ENCODE results near the gene ZNF106.
A peak's percentile ranks its signal among the peaks of the same experiment; 100 is the strongest.

ZNF106 gene

GRCh38 chr15:42385206-42385979 lies 105.5 kb downstream of the ZNF106 start:
- Histone ChIP-seq H3K79me2 (ENCODE audit: insufficient read depth, low read length) (no peaks in the 10 kb centered on the region), H3K4me3 (ENCODE audit: insufficient read depth, low read length, poor library complexity, severe bottlenecking) (no peak overlapping the region), H3K9me2 (replicated peaks; ENCODE audit: insufficient read depth, low read length) (no peaks in the 10 kb centered on the region), H4K20me1 (ENCODE audit: low read depth, low read length) (no peaks in the 10 kb centered on the region), H3F3A (ENCODE audit: insufficient read depth) (no peaks in the 10 kb centered on the region), H3K9me3 (ENCODE audit: insufficient read depth, low read length) (no peaks in the 10 kb centered on the region), H3K9ac (ENCODE audit: low read length) (no peak overlapping the region), H3K27me3 (ENCODE audit: low read length) (no peaks in the 10 kb centered on the region), H3K36me3 (ENCODE audit: low read length) (no peaks in the 10 kb centered on the region), H3K4me2 (ENCODE audit: low read depth, low read length, poor library complexity, severe bottlenecking) (no peak overlapping the region), H2AFZ (ENCODE audit: low read depth, low read length, severe bottlenecking) (no peak overlapping the region), H3K27ac (ENCODE audit: low read depth, low read length) (no peak overlapping the region)
- TF ChIP-seq, protein P1, sequence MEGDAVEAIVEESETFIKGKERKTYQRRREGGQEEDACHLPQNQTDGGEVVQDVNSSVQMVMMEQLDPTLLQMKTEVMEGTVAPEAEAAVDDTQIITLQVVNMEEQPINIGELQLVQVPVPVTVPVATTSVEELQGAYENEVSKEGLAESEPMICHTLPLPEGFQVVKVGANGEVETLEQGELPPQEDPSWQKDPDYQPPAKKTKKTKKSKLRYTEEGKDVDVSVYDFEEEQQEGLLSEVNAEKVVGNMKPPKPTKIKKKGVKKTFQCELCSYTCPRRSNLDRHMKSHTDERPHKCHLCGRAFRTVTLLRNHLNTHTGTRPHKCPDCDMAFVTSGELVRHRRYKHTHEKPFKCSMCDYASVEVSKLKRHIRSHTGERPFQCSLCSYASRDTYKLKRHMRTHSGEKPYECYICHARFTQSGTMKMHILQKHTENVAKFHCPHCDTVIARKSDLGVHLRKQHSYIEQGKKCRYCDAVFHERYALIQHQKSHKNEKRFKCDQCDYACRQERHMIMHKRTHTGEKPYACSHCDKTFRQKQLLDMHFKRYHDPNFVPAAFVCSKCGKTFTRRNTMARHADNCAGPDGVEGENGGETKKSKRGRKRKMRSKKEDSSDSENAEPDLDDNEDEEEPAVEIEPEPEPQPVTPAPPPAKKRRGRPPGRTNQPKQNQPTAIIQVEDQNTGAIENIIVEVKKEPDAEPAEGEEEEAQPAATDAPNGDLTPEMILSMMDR (IDR thresholded peaks at IDR 0.05; ENCODE audit: insufficient read depth, low read length, poor library complexity, severe bottlenecking): peak; percentile 80
- no peak for TF ChIP-seq EZH2phosphoT487 (conservative IDR thresholded peaks at IDR 0.05; ENCODE audit: low read length)

GRCh38 chr15:42384597-42384996 lies 106.3 kb downstream of the ZNF106 start:
- Histone ChIP-seq H3K36me3 (ENCODE audit: low read length) (no peaks in the 10 kb centered on the region), H4K20me1 (ENCODE audit: low read depth, low read length) (no peaks in the 10 kb centered on the region), H2AFZ (ENCODE audit: low read depth, low read length, severe bottlenecking) (no peak overlapping the region), H3K27ac (ENCODE audit: low read depth, low read length) (no peak overlapping the region), H3K27me3 (ENCODE audit: low read length) (no peaks in the 10 kb centered on the region), H3K79me2 (ENCODE audit: insufficient read depth, low read length) (no peaks in the 10 kb centered on the region), H3K4me2 (ENCODE audit: low read depth, low read length, poor library complexity, severe bottlenecking) (no peak overlapping the region), H3K9me2 (replicated peaks; ENCODE audit: insufficient read depth, low read length) (no peaks in the 10 kb centered on the region), H3K9ac (ENCODE audit: low read length) (no peak overlapping the region), H3K9me3 (ENCODE audit: insufficient read depth, low read length) (no peaks in the 10 kb centered on the region), H3K4me3 (ENCODE audit: insufficient read depth, low read length, poor library complexity, severe bottlenecking) (no peak overlapping the region), H3F3A (ENCODE audit: insufficient read depth) (no peaks in the 10 kb centered on the region)
- TF ChIP-seq, protein P1 (IDR thresholded peaks at IDR 0.05; ENCODE audit: insufficient read depth, low read length, poor library complexity, severe bottlenecking): no peak
- no peak for TF ChIP-seq EZH2phosphoT487 (conservative IDR thresholded peaks at IDR 0.05; ENCODE audit: low read length)

GRCh38 chr15:42378011-42378410 lies 112.9 kb downstream of the ZNF106 start:
- Histone ChIP-seq H4K20me1 (ENCODE audit: low read depth, low read length) (no peaks in the 10 kb centered on the region), H3K4me3 (ENCODE audit: insufficient read depth, low read length, poor library complexity, severe bottlenecking) (no peak overlapping the region), H3F3A (ENCODE audit: insufficient read depth) (no peaks in the 10 kb centered on the region), H3K27ac (ENCODE audit: low read depth, low read length) (no peak overlapping the region), H3K4me2 (ENCODE audit: low read depth, low read length, poor library complexity, severe bottlenecking) (no peak overlapping the region), H3K9me3 (ENCODE audit: insufficient read depth, low read length) (peaks cover 7% of the 10 kb centered on the region; the same call in 1 of the 2 replicates), H3K9ac (ENCODE audit: low read length) (no peak overlapping the region), H3K9me2 (replicated peaks; ENCODE audit: insufficient read depth, low read length) (no peaks in the 10 kb centered on the region), H2AFZ (ENCODE audit: low read depth, low read length, severe bottlenecking) (no peak overlapping the region), H3K36me3 (ENCODE audit: low read length) (no peaks in the 10 kb centered on the region), H3K79me2 (ENCODE audit: insufficient read depth, low read length) (no peaks in the 10 kb centered on the region), H3K27me3 (ENCODE audit: low read length) (no peaks in the 10 kb centered on the region)
- TF ChIP-seq, protein P1 (IDR thresholded peaks at IDR 0.05; ENCODE audit: insufficient read depth, low read length, poor library complexity, severe bottlenecking): no peak

All from SU-DHL-6 (cell line).